ENCODE results near the gene ID3. TPM values are rescaled to one million over a fixed set of nuclear protein-coding genes. Genes with fewer than 3 reads are reported as not detected.

Gene ID3
- total and polyA plus RNA-seq, 8 donors, result 79.4 to 1,101 (median 129) TPM

DNA sequence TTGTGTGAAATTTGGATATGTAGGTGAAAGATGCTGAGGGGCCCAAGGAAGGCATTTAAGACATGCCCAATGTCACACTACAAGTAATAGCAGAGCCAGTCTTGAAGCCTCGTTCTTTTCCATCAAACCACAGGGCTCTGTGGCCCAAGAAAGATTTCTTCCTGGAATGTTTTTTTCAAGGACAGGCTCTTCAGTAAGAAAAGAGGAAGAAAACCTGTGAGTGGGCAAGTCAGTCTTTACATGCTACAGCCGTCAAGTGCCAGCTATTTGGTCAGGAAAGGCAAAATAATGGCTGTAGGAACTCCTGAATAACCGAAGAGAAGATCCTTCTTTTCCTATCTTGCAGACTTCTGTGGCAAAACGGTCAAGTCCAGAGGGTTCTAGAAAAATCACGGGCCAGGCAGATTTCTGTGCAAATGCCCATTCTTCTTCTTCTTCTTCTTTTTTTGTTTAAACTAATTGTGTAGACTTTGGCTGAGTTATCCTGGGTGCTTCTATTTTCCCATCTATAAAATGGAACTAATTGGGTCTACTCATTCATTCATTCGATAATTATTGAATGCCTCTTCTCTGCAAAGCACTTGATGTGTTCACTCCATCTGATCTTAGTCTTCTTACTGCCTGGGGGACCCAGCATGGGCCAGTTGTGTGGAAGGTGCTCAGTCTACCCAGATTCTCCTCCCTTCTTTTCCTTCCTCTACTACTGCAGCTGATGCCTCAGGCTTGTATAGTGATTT lies 1.9 kb upstream of the ID3 start:
- H3K4me1 ChIP-seq, result peaks cover 43 to 82% (median 70%) of the 10 kb centered on the region in 4 donors
- WGBS, 5 donors, result 48 to 65% (median 62%) methylated on average over 6 of the region's 6 CpGs
- TF ChIP-seq POLR2A (IDR thresholded peaks at IDR 0.05), result no peak
- TF ChIP-seq, protein P1, sequence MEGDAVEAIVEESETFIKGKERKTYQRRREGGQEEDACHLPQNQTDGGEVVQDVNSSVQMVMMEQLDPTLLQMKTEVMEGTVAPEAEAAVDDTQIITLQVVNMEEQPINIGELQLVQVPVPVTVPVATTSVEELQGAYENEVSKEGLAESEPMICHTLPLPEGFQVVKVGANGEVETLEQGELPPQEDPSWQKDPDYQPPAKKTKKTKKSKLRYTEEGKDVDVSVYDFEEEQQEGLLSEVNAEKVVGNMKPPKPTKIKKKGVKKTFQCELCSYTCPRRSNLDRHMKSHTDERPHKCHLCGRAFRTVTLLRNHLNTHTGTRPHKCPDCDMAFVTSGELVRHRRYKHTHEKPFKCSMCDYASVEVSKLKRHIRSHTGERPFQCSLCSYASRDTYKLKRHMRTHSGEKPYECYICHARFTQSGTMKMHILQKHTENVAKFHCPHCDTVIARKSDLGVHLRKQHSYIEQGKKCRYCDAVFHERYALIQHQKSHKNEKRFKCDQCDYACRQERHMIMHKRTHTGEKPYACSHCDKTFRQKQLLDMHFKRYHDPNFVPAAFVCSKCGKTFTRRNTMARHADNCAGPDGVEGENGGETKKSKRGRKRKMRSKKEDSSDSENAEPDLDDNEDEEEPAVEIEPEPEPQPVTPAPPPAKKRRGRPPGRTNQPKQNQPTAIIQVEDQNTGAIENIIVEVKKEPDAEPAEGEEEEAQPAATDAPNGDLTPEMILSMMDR (IDR thresholded peaks at IDR 0.05), result no peak
- peak overlapping the region in 2 of 4 donors; percentile 2 to 4 for H3K4me3 ChIP-seq
- H3K27ac ChIP-seq, result peak overlapping the region; percentile 37 to 97 (median 97)
- H3K9me3 ChIP-seq, result no peaks in the 10 kb centered on the region
- DNase-seq, result no peak
- intact Hi-C loops (cut with DNase I; ENCODE audit: low total_unique reads), result no loop called here
- no peaks in the 10 kb centered on the region for H3K27me3 ChIP-seq
- H3K36me3 ChIP-seq, result peaks cover 0 to 8% (median 2%) of the 10 kb centered on the region in 4 donors

DNA sequence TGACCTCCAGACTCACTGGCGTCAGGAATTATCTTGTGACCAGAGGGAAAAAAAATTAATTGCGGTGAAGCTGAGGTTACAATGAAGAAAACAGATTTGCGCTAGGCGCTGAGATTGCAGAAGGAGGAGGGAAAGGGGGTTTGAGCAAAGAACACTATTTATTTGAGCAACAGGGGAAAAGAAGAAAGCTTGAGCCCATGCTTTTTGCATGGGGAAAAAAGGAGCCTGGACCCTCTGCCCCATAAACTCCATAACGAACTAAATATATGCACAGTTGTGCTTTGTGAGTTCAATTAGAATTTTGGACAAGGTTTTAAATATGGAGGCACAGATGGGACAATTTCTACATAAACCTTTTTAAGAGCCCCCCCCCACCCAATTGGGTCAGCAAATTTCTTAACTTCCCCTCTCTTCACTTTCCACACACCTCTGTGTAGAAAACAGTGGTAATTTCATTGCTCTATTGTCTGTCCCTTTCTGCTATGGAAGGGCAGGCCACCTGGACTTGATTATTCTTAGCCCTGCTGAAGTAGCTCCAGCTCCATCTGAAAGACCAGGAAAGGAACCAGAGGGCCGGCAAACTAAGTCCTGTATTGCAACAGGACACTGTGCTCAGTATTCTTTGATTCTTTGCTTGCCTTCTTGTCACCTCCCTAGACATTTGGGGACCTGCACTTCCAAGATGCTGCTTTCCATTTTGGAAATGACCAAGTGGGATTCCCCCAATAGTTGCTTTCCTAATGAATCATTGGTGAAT lies 862 bp upstream of the ID3 start:
- H3K27ac ChIP-seq, result peak overlapping the region; percentile 96 to 97 (median 97)
- H3K9me3 ChIP-seq, result no peaks in the 10 kb centered on the region
- no peaks in the 10 kb centered on the region for H3K27me3 ChIP-seq
- 8 to 13% (median 10%) methylated on average over 6 of the region's 6 CpGs for WGBS, 5 donors
- peaks cover 0 to 8% (median 2%) of the 10 kb centered on the region in 4 donors for H3K36me3 ChIP-seq
- H3K4me1 ChIP-seq, result peaks cover 54 to 93% (median 80%) of the 10 kb centered on the region in 4 donors
- H3K4me3 ChIP-seq, result peak overlapping the region; percentile 68 to 84 (median 78)
- intact Hi-C loops (cut with DNase I; ENCODE audit: low total_unique reads), result no loop called here
- TF ChIP-seq EP300 (IDR thresholded peaks at IDR 0.05) (peak; percentile 35), POLR2AphosphoS5 (IDR thresholded peaks at IDR 0.05) (no peak)
- DNase-seq, result peak in 1 of 2 donors; percentile 31

DNA sequence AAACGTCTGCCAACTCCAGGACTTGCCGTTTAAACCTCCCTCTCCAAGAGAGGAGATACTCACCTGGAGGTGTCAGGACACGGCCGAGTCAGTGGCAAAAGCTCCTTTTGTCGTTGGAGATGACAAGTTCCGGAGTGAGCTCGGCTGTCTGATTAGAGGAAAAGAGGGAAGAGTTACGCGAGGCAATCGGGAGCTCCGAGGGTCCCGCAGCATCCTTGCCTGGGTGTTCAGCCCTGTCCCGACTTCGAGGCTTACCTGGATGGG lies 497 bp downstream of the ID3 start:
- Histone ChIP-seq H3K36me3 (peaks cover 0 to 8% (median 2%) of the 10 kb centered on the region in 4 donors), H3K4me1 (peaks cover 54 to 90% (median 81%) of the 10 kb centered on the region in 4 donors), H3K4me3 (peak overlapping the region; percentile 68 to 84 (median 78)), H3K9me3 (no peaks in the 10 kb centered on the region), H3K27ac (peak overlapping the region; percentile 96 to 97 (median 97)), H3K27me3 (no peaks in the 10 kb centered on the region)
- intact Hi-C loops (cut with DNase I; ENCODE audit: low total_unique reads), result no loop called here
- 0 to 1% (median 0%) methylated on average over 13 to 14 of the region's 14 CpGs for WGBS, 5 donors
- TF ChIP-seq, protein P1 (IDR thresholded peaks at IDR 0.05), result no peak
- no peak for DNase-seq

DNA sequence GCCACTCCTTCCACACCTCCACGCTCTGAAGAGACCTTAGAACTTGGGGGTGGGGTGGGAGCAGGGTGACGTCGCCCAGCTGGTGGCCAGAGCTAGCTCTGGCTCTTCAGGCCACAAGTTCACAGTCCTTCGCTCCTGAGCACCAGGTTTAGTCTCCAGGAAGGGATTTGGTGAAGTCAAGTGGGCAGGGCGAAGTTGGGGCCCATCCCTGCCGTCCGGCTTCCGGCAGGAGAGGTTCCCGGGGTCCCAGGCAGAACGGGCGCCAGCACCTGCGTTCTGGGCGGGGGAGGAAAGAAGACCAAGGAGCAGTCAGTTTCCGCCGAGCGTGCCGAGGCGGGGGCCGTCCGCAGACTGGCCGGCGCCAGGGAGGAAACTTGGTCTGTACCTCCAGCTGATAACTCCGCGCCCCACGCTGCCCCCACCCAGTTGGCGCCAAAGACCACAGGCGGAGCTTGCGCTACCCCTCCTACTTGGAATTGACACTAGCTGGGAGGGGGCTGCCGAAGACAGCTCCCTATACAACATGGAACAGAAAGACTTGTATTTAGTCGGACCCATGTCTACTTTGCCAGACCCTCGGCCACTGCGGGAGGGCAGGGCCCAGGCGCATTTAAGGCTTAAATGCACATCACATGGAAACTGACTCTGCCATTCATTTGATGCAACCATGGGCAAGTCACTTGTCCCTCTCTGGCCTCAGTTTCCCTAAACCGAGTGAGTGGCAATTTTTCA lies 995 bp downstream of the ID3 start:
- TF ChIP-seq POLR2AphosphoS5 (IDR thresholded peaks at IDR 0.05) (peak; percentile 9 to 77 (median 75)), POLR2A (IDR thresholded peaks at IDR 0.05) (peak in 1 of 4 donors; percentile 16), EP300 (IDR thresholded peaks at IDR 0.05) (no peak)
- intact Hi-C loops (cut with DNase I; ENCODE audit: low total_unique reads), result no loop called here
- peaks cover 55 to 90% (median 81%) of the 10 kb centered on the region in 4 donors for H3K4me1 ChIP-seq
- H3K36me3 ChIP-seq, result peaks cover 0 to 8% (median 2%) of the 10 kb centered on the region in 4 donors
- 1 to 8% (median 2%) methylated on average over 15 to 34 of the region's 34 CpGs for WGBS, 5 donors
- no peaks in the 10 kb centered on the region for H3K9me3 ChIP-seq
- H3K27me3 ChIP-seq, result no peaks in the 10 kb centered on the region
- H3K4me3 ChIP-seq, result peak overlapping the region; percentile 68 to 84 (median 78)
- DNase-seq, result peak; percentile 73 to 86
- H3K27ac ChIP-seq, result peak overlapping the region; percentile 96 to 97 (median 97)

DNA sequence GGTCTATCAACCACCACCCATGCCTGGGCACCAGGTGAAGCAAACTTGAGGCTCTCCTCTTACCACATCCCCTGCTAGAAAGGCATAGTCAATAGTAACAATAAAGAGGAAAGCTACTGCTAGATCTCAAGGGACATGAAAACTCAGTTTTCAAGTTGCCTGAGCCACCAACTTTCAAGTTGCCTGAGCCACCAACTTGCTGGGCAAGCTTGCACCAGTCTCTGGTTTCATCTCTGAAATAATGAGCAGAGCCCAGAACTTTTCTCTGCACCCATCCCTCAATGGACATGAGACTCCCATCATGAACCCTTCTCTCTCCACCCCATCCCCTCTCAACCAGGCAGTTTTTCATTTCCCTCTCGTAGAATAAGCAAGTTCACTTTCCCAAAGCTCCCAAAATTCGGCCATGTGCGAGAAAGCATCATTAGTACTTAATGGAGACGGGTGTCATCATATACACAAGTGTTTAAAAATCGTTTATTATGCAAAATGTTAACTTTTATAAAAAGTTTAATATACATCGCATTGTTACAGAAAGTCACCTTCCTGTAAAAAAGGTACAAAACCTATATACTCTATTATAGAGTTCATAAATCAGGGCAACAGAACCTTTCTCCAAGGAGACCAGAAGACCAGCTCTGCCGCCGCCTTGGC lies 1.7 kb downstream of the ID3 start:
- Histone ChIP-seq H3K9me3 (no peaks in the 10 kb centered on the region), H3K4me3 (peak overlapping the region; percentile 68 to 84 (median 78)), H3K27me3 (no peaks in the 10 kb centered on the region), H3K4me1 (peaks cover 50 to 84% (median 78%) of the 10 kb centered on the region in 4 donors), H3K27ac (peak overlapping the region; percentile 96 to 97 (median 97)), H3K36me3 (peaks cover 0 to 8% (median 2%) of the 10 kb centered on the region in 4 donors)
- no peak for TF ChIP-seq EP300 (IDR thresholded peaks at IDR 0.05)
- TF ChIP-seq POLR2AphosphoS5 (IDR thresholded peaks at IDR 0.05), result no peak
- TF ChIP-seq POLR2A (IDR thresholded peaks at IDR 0.05), result no peak
- TF ChIP-seq, protein P1 (IDR thresholded peaks at IDR 0.05), result no peak
- no peak for DNase-seq
- 18 to 32% (median 29%) methylated on average over 8 of the region's 8 CpGs for WGBS, 5 donors
- intact Hi-C loops (cut with DNase I; ENCODE audit: low total_unique reads), result no loop called here

Data from stomach (tissue), 9 donors.